Heart right ventricle (tissue), 16 donors: ENCODE data around the gene IL7R. TPM values are rescaled to one million over a fixed set of nuclear protein-coding genes. Genes with fewer than 3 reads are reported as not detected.

ENCODE experiments used
- ATAC-seq, 8 donors: fragments of 200-7000 bp; cut with Tn5 transposase; one replicate each; pipeline ENCODE4 v1.9.1; 2020; ENCODE audit warnings: mild to moderate bottlenecking in 8 of 8, moderate library complexity in 8 of 8, moderate number of reproducible peaks in 1 of 8
- DNase-seq, 2 donors: peaks; one replicate each; pipeline ENCODE4 v3.0.0-alpha.2; 2020
- H3K27ac ChIP-seq, 10 donors: fragments of 200-600 bp; sonication (generic) in 2 of 10; one replicate each; pipeline versions ENCODE4 v1.5.0 to v1.8.0; 2020 to 2022; ENCODE audit warnings: mild to moderate bottlenecking in 3 of 10
- H3K27me3 ChIP-seq, 7 donors: fragments of 200-600 bp; one replicate each; pipeline ENCODE4 v1.8.0; 2021 to 2022; ENCODE audit warnings: mild to moderate bottlenecking in 2 of 7
- H3K36me3 ChIP-seq, 9 donors: fragments of 200-600 bp; sonication (generic) in 1 of 9; one replicate each; pipeline versions ENCODE4 v1.5.0 to v1.8.0; 2020 to 2022; ENCODE audit warnings: mild to moderate bottlenecking in 2 of 9
- H3K4me1 ChIP-seq, 9 donors: fragments of 200-600 bp; sonication (generic) in 1 of 9; one replicate each; pipeline versions ENCODE4 v1.5.0 to v1.8.0; 2020 to 2022; ENCODE audit warnings: mild to moderate bottlenecking in 4 of 9
- H3K4me3 ChIP-seq, 10 donors: fragments of 200-600 bp; sonication (generic) in 2 of 10; one replicate each; pipeline versions ENCODE4 v1.5.0 to v1.8.0; 2020 to 2022; ENCODE audit warnings: mild to moderate bottlenecking in 7 of 10, moderate library complexity in 2 of 10
- H3K9me3 ChIP-seq, 11 donors: fragments of 200-600 bp in 10 of 11; sonication (generic) in 2 of 11; one replicate each; pipeline versions ENCODE4 v1.5.0 to v1.8.0; 2013 to 2022; ENCODE audit warnings: mild to moderate bottlenecking in 2 of 11, control low read depth in 1 of 11, moderate library complexity in 1 of 11
- CTCF ChIP-seq, 9 donors: fragments of 200-600 bp; sonication (generic) in 2 of 9; IDR thresholded peaks; one replicate each; pipeline versions ENCODE4 v1.5.0 to v1.8.0; 2021 to 2022; ENCODE audit warnings: antibody characterized with exemption in 9 of 9, mild to moderate bottlenecking in 5 of 9, moderate library complexity in 1 of 9
- WGBS, 2 donors: extraction: QIAGEN DNeasy Blood & Tissue Kit; methylation state at CpG; one replicate each; pipeline ENCODE4 v1.1.7; 2013; ENCODE audit warnings: inconsistent platforms in 1 of 2; 5-methylcytosine and 5-hydroxymethylcytosine counted together
- intact Hi-C, 10 donors: fragments of 100-400 bp; cut with DNase I; formaldehyde crosslinking; loops; one replicate each; pipeline versions ENCODE4 v1.11.1 to v1.14.2; 2022
- polyA plus RNA-seq, 2 donors: library from polyadenylated mRNA; stranded (reverse); fragments of 200-250 nt; gene quantifications; one replicate each; pipeline ENCODE4 v1.2.3, GENCODE V29; 2013
- total RNA-seq, 10 donors: library from RNA; stranded (reverse); fragmentation: NEBNext Ultra II Directional in 3 of 10; extraction: Animal tissue kit (Norgen Biotek cat#: 25700) in 3 of 10; gene quantifications; one replicate each; pipeline versions ENCODE4 v1.2.1 to v1.2.4, GENCODE V29; 2021 to 2023
- donor health status: Arrhythmogenic right ventricular cardiomyopathy.
- donor health status: ischemic (EF 13 %, LVEDD 7.1; RV severe dilation, severe dysfunction).
- donor health status: healthy with polysubstance abuse.
- donor health status: DM: no; HTN: yes; CAD: no.
- donor health status: DM: no; HTN: no; CAD: no.
- donor health status: ischemic (EF 25% LVEDD 6.9; RV normal size, moderate dysfunction).
- donor health status: ischemic (EF 25% LVEDD 5.7; RV mildly dilated, moderate dysfunction).
- donor health status: healthy.
- donor health status: DM: yes; HTN: yes; CAD: no.
- donor health status: Ischemic cardiomyopathy.
- donor health status: ischemic (EF 35%, LVEDD 5.7; RV mildly dilated, moderate dysfunction).
- donor health status: nonischemic (EF 11% LVEDD 7.7; RV severe dilation, severe dysfunction).
- donor health status: DM: yes; HTN: yes; CAD: no.
- donor health status: PGD.
- donor health status: ischemic (EF 29% LVEDD 5.4; RV normal size, mild dysfunction).
- donor health status: nonischemic (EF 23%, LVEDD 6.1; RV moderate dilation, normal function).

Gene IL7R
- total and polyA plus RNA-seq, 12 donors = 0.22 to 10.6 (median 0.71) TPM

DNA sequence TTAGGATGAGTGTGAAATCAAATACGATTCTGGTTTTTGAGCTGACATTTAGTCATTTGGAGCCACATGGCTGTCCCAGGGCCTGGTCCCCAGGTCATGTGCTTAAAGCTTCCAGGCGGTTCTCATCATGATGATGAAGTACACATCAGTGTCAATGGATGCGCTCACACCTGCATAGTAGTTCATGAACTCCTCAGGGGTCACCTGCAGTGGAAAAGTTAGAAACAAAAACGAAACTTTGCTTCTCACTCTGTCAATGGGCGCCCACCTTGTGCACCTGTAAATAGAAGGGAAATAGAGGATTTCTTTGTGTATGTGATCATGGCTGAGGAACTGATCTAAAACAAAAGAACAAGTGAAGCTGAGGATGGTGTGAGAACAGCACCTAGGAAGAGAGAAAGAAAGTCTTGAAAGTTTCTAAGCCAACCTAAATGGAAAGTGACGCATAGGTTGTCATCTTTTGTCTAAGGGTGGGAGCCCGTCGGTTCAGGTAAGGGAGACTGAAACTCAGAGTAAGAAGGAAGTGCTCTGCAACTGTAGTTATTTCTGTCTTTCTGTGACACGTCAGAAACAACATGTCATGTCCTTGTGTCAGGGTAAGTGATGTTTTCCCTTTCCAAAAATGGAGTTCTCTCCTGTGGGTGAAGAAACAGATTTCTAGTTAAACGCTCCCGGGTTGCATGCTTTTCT is 47.9 kb downstream of the IL7R start:
- no peak overlapping the region for H3K27ac ChIP-seq
- ATAC-seq = no peak
- no peak for DNase-seq
- H3K4me1 ChIP-seq = no peaks in the 10 kb centered on the region
- H3K4me3 ChIP-seq = no peak overlapping the region
- peaks cover 0 to 8% (median 0%) of the 10 kb centered on the region in 11 donors for H3K9me3 ChIP-seq
- no peaks in the 10 kb centered on the region for H3K27me3 ChIP-seq
- no peaks in the 10 kb centered on the region for H3K36me3 ChIP-seq
- no peak for TF ChIP-seq CTCF (IDR thresholded peaks at IDR 0.05)
- 73 to 78% methylated on average over 11 of the region's 11 CpGs for WGBS, 2 donors
- intact Hi-C loops = no loop called here

DNA sequence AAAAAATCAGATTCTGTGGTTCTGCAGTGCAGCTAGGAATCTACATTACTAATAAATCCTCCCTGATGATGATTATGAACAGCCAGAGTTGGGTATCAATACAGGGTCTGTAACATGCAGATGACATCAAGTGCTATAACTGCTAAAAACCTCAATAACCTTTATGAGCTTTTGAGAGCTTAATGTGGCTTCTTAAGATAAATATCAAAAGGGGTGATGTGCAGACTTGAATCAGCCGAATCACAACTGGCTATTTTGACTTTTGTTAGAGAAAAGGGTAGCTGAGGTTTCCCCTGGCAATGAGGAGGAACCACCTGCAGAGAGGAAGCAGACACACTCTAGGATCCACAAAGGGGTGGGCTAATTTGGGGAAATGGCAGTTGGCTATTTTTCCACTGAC is 51.5 kb downstream of the IL7R start:
- H3K27me3 ChIP-seq = no peaks in the 10 kb centered on the region
- no peaks in the 10 kb centered on the region for H3K4me1 ChIP-seq
- H3K36me3 ChIP-seq = no peaks in the 10 kb centered on the region
- H3K9me3 ChIP-seq = peaks cover 0 to 8% (median 0%) of the 10 kb centered on the region in 11 donors
- ATAC-seq (no peak), DNase-seq (no peak)
- intact Hi-C loops = no loop called here
- H3K4me3 ChIP-seq = no peak overlapping the region
- H3K27ac ChIP-seq = no peak overlapping the region
- 30 to 42% methylated on average over 1 of the region's 1 CpG for WGBS, 2 donors
- no peak for TF ChIP-seq CTCF (IDR thresholded peaks at IDR 0.05)

- no peaks in the 10 kb centered on the region for H3K36me3 ChIP-seq
- H3K27me3 ChIP-seq = no peaks in the 10 kb centered on the region
- TF ChIP-seq CTCF (IDR thresholded peaks at IDR 0.05) = no peak
- no peak overlapping the region for H3K27ac ChIP-seq
- H3K9me3 ChIP-seq = peaks cover 0 to 8% (median 0%) of the 10 kb centered on the region in 11 donors
- no peak for DNase-seq
- no peak overlapping the region for H3K4me3 ChIP-seq
- intact Hi-C loops = no loop called here
- ATAC-seq = no peak
- H3K4me1 ChIP-seq = no peaks in the 10 kb centered on the region
These were observed 52.1 kb downstream of the IL7R start for GRCh38 chr5:35908814-35909213.

DNA sequence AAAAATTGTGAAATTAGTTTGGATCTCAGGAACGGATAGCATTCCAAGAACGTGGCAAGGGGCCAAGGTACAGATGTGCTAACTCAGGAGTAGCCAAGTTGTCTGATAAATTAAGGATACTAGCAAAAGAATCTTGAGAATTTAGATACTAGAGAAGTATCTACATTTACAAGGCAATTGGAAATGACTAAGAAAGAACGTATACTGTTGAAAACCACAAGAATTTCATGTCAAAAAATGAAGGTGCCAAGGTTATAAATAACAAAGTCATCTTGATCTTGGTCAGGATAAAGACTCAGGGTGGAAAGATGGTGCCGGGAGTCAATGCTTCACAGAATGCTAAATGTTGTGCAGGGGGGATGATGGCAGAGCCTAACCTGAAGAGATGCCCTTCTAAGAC is 62.5 kb downstream of the IL7R start:
- 40 to 54% methylated on average over 4 of the region's 4 CpGs for WGBS, 2 donors
- H3K36me3 ChIP-seq = no peaks in the 10 kb centered on the region
- DNase-seq = no peak
- H3K27ac ChIP-seq = no peak overlapping the region
- peaks cover 0 to 2% (median 0%) of the 10 kb centered on the region in 9 donors for H3K4me1 ChIP-seq
- no peak for ATAC-seq
- no peak for TF ChIP-seq CTCF (IDR thresholded peaks at IDR 0.05)
- no peak overlapping the region for H3K4me3 ChIP-seq
- H3K9me3 ChIP-seq = peaks cover 0 to 4% (median 0%) of the 10 kb centered on the region in 11 donors
- intact Hi-C loops = no loop called here
- H3K27me3 ChIP-seq = peaks cover 0 to 38% (median 6%) of the 10 kb centered on the region in 7 donors
